HG03135 (cell line): ENCODE results near the gene ZMAT5.

ENCODE experiments used
- ATAC-seq: cut with Tn5 transposase; IDR thresholded peaks from one replicate; pipeline ENCODE4 v1.9.1; 2021; ENCODE audit warnings: mild to moderate bottlenecking, moderate library complexity; ENCODE audit not compliant: unreplicated experiment

The ZMAT5 gene

GRCh38 chr22:29766632-29767170 lies at the start of gene ZMAT5:
Gene ZMAT5 (minus strand): TSS chr22:29767007. CDS start chr22:29748544, 18,463 bp downstream.
- ATAC-seq: peak; percentile 87

GRCh38 chr22:29816539-29816938 lies 49.7 kb upstream of the ZMAT5 start:
- no peak for ATAC-seq

GRCh38 chr22:29816128-29816527 lies 49.3 kb upstream of the ZMAT5 start:
- ATAC-seq: no peak

- ATAC-seq: no peak
Measured at GRCh38 chr22:29815580-29815979, 48.8 kb upstream of the ZMAT5 start.

- ATAC-seq: no peak
Measured at GRCh38 chr22:29814003-29814402, 47.2 kb upstream of the ZMAT5 start.

- ATAC-seq: no peak
Measured at GRCh38 chr22:29813563-29813962, 46.8 kb upstream of the ZMAT5 start.

- ATAC-seq: no peak
Measured at GRCh38 chr22:29813126-29813525, 46.3 kb upstream of the ZMAT5 start.

GRCh38 chr22:29811377-29811776 lies 44.6 kb upstream of the ZMAT5 start:
- ATAC-seq: no peak

- no peak for ATAC-seq
Measured at GRCh38 chr22:29810216-29810615, 43.4 kb upstream of the ZMAT5 start.

GRCh38 chr22:29806196-29806595 lies 39.4 kb upstream of the ZMAT5 start:
- no peak for ATAC-seq

GRCh38 chr22:29804985-29805384 lies 38.2 kb upstream of the ZMAT5 start:
- no peak for ATAC-seq

GRCh38 chr22:29803190-29803589 lies 36.4 kb upstream of the ZMAT5 start:
- no peak for ATAC-seq

GRCh38 chr22:29801796-29802195 lies 35.0 kb upstream of the ZMAT5 start:
- no peak for ATAC-seq

- no peak for ATAC-seq
Measured at GRCh38 chr22:29801153-29801552, 34.3 kb upstream of the ZMAT5 start.

- ATAC-seq: no peak
Measured at GRCh38 chr22:29799217-29799680, 32.4 kb upstream of the ZMAT5 start.

GRCh38 chr22:29798801-29799200 lies 32.0 kb upstream of the ZMAT5 start:
- no peak for ATAC-seq

- no peak for ATAC-seq
Measured at GRCh38 chr22:29798318-29798717, 31.5 kb upstream of the ZMAT5 start.

GRCh38 chr22:29797351-29797750 lies 30.5 kb upstream of the ZMAT5 start:
- ATAC-seq: no peak

GRCh38 chr22:29795663-29796062 lies 28.9 kb upstream of the ZMAT5 start:
- no peak for ATAC-seq

- ATAC-seq: no peak
Measured at GRCh38 chr22:29793396-29793795, 26.6 kb upstream of the ZMAT5 start.

- no peak for ATAC-seq
Measured at GRCh38 chr22:29790061-29790460, 23.3 kb upstream of the ZMAT5 start.

GRCh38 chr22:29788339-29789279 lies 21.8 kb upstream of the ZMAT5 start:
- ATAC-seq: no peak
